HG02870 (cell line): ENCODE measurements around the gene DERA.
"Not testable (repeated sequence)": the region's sequence is repeated elsewhere in the genome, so short reads cannot be mapped to it uniquely, and the experiment has no call there.

ENCODE experiments used
- ATAC-seq: cut with Tn5 transposase; IDR thresholded peaks from one replicate; pipeline ENCODE4 v1.9.1; 2021; ENCODE audit warnings: mild to moderate bottlenecking, moderate library complexity; ENCODE audit not compliant: unreplicated experiment

Gene DERA

GRCh38 chr12:16057351-16057751 is 146.2 kb downstream of the DERA start:
- ATAC-seq: not testable (repeated sequence)

GRCh38 chr12:16062611-16063010 is 151.5 kb downstream of the DERA start:
- ATAC-seq: no peak

- ATAC-seq: no peak
These were observed 152.6 kb downstream of the DERA start for GRCh38 chr12:16063726-16064125.

- ATAC-seq: no peak
These were observed 159.0 kb downstream of the DERA start for GRCh38 chr12:16070113-16070512.

GRCh38 chr12:16072678-16073077 is 161.5 kb downstream of the DERA start:
- ATAC-seq: no peak

- ATAC-seq: no peak
These were observed 163.8 kb downstream of the DERA start for GRCh38 chr12:16074894-16075293.

- no peak for ATAC-seq
These were observed 164.8 kb downstream of the DERA start for GRCh38 chr12:16075887-16076286.

- ATAC-seq: peak; percentile 56
These were observed 165.4 kb downstream of the DERA start for GRCh38 chr12:16076557-16076956.

GRCh38 chr12:16076970-16077522 is 165.9 kb downstream of the DERA start:
- ATAC-seq: no peak

- no peak for ATAC-seq
These were observed 175.3 kb downstream of the DERA start for GRCh38 chr12:16086462-16086861.

GRCh38 chr12:16086942-16087341 is 175.8 kb downstream of the DERA start:
- no peak for ATAC-seq
